ENCODE measurements around the gene RUVBL2. TPM values are rescaled to one million over a fixed set of nuclear protein-coding genes. Genes with fewer than 3 reads are reported as not detected.

Gene RUVBL2
- total RNA-seq, 4 donors from 2014 or later: 80.5 to 131 (median 118) TPM

- 95 to 97% methylated on average over 41 to 44 of the region's 45 CpGs for WGBS, 2 donors
- Histone ChIP-seq H3K27me3 (no peaks in the 10 kb centered on the region), H3K27ac (no peak overlapping the region), H3K4me3 (replicated peaks in 1 of 3) (no peak overlapping the region), H3K36me3 (peaks cover 20 to 26% of the 10 kb centered on the region in 2 donors), H3K9me3 (no peaks in the 10 kb centered on the region), H3K4me1 (peaks cover 26 to 30% of the 10 kb centered on the region in 2 donors)
- TF ChIP-seq POLR2A (IDR thresholded peaks at IDR 0.05): no peak
- no peak for TF ChIP-seq CTCF (IDR thresholded peaks at IDR 0.05)
- intact Hi-C loops (cut with DNase I): loop anchor here (5.0 to 10.0 kb wide), 2 partner anchors 105 to 172 kb away; partner anchors contain the start of gene PLEKHA4
- DNase-seq: no peak
These were observed 24.2 kb upstream of the RUVBL2 start for GRCh38 chr19:48969276-48970138.

GRCh38 chr19:48970139-48970766, 23.4 kb upstream of the RUVBL2 start:
- intact Hi-C loops (cut with DNase I): loop anchor here (5.0 to 10.0 kb wide), 2 partner anchors 105 to 173 kb away; partner anchors contain the start of gene PLEKHA4
- no peak for DNase-seq
- no peak for TF ChIP-seq POLR2A (IDR thresholded peaks at IDR 0.05)
- no peak for TF ChIP-seq CTCF (IDR thresholded peaks at IDR 0.05)
- H3K27ac ChIP-seq: no peak overlapping the region
- no peaks in the 10 kb centered on the region for H3K27me3 ChIP-seq
- H3K4me1 ChIP-seq: peaks cover 23 to 26% of the 10 kb centered on the region in 2 donors
- H3K9me3 ChIP-seq: no peaks in the 10 kb centered on the region
- H3K36me3 ChIP-seq: peaks cover 20 to 26% of the 10 kb centered on the region in 2 donors
- H3K4me3 ChIP-seq (replicated peaks in 1 of 3): no peak overlapping the region
- 92 to 93% methylated on average over 23 of the region's 23 CpGs for WGBS, 2 donors

GRCh38 chr19:48970923-48971395, 22.7 kb upstream of the RUVBL2 start:
- intact Hi-C loops (cut with DNase I): loop anchor here (5.0 to 10.0 kb wide), 2 partner anchors 106 to 174 kb away; partner anchors contain the start of gene PLEKHA4
- H3K4me1 ChIP-seq: peaks cover 23 to 26% of the 10 kb centered on the region in 2 donors
- H3K27me3 ChIP-seq: no peaks in the 10 kb centered on the region
- TF ChIP-seq POLR2A (IDR thresholded peaks at IDR 0.05) (no peak), CTCF (IDR thresholded peaks at IDR 0.05) (peak; percentile 57 to 94 (median 72))
- 28% methylated on average over 17 to 19 of the region's 19 CpGs for WGBS, 2 donors
- no peak overlapping the region for H3K4me3 ChIP-seq (replicated peaks in 1 of 3)
- H3K27ac ChIP-seq: no peak overlapping the region
- peak; percentile 71 to 74 for DNase-seq
- peaks cover 17 to 22% of the 10 kb centered on the region in 2 donors for H3K36me3 ChIP-seq
- no peaks in the 10 kb centered on the region for H3K9me3 ChIP-seq

- no peak overlapping the region for H3K27ac ChIP-seq
- H3K4me1 ChIP-seq: no peaks in the 10 kb centered on the region
- no peaks in the 10 kb centered on the region for H3K9me3 ChIP-seq
- intact Hi-C loops (cut with DNase I): loop anchor here (10.0 kb wide), 1 partner anchor 111 kb away; the partner anchor contains the start of gene PLEKHA4
- no peaks in the 10 kb centered on the region for H3K27me3 ChIP-seq
- H3K4me3 ChIP-seq (replicated peaks in 1 of 3): no peak overlapping the region
- 91 to 96% methylated on average over 13 of the region's 13 CpGs for WGBS, 2 donors
- no peak for DNase-seq
- TF ChIP-seq CTCF (IDR thresholded peaks at IDR 0.05) (no peak), POLR2A (IDR thresholded peaks at IDR 0.05) (no peak)
- peaks cover 13 to 14% of the 10 kb centered on the region in 2 donors for H3K36me3 ChIP-seq
These were observed 17.5 kb upstream of the RUVBL2 start for GRCh38 chr19:48975947-48976847.
